Mucosa of descending colon (tissue), 3 donors: ENCODE data around the gene CASTOR2. TPM values are rescaled to one million over a fixed set of nuclear protein-coding genes. Genes with fewer than 3 reads are reported as not detected.
"Not testable (repeated sequence)": the region's sequence is repeated elsewhere in the genome, so short reads cannot be mapped to it uniquely, and the experiment has no call there.

Source experiments
- ATAC-seq: fragments of 200-7000 bp; cut with Tn5 transposase; one replicate; pipeline ENCODE4 v1.9.1; 2020; ENCODE audit warnings: mild to moderate bottlenecking, moderate library complexity
- DNase-seq, 3 donors: peaks; one replicate each; pipeline ENCODE4 v3.0.0-alpha.2; 2020
- H3K36me3 ChIP-seq: fragments of 200-600 bp; one replicate; pipeline ENCODE4 v1.8.0; 2021; ENCODE audit warnings: low read depth, mild to moderate bottlenecking
- H3K4me1 ChIP-seq: fragments of 200-600 bp; one replicate; pipeline ENCODE4 v1.8.0; 2021; ENCODE audit warnings: low read depth, mild to moderate bottlenecking
- H3K4me3 ChIP-seq: fragments of 200-600 bp; one replicate; pipeline ENCODE4 v1.8.0; 2021; ENCODE audit warnings: mild to moderate bottlenecking
- H3K9me3 ChIP-seq: fragments of 200-600 bp; one replicate; pipeline ENCODE4 v1.8.0; 2021; ENCODE audit warnings: mild to moderate bottlenecking
- CTCF ChIP-seq: fragments of 200-600 bp; IDR thresholded peaks from one replicate; pipeline ENCODE4 v1.8.0; 2022; ENCODE audit warnings: antibody characterized with exemption, mild to moderate bottlenecking
- intact Hi-C, 2 donors: fragments of 100-400 bp; cut with DNase I in 1 of 2; cut with micrococcal nuclease in 1 of 2; formaldehyde crosslinking; loops; one replicate each; pipeline versions ENCODE4 v1.11.0 to v1.11.1; 2022; cut with DNase I, micrococcal nuclease
- total RNA-seq, 3 donors: library from RNA; stranded (reverse); fragmentation: NEBNext Ultra II Directional in 2 of 3; extraction: Animal tissue kit (Norgen Biotek cat#: 25700) in 2 of 3; gene quantifications; one replicate each; pipeline versions ENCODE4 v1.2.1 to v1.2.4, GENCODE V29; 2021 to 2023
- donor health status: DM: no; HTN: no; CAD: no; lungs with moderate emphysema.
- donor health status: DM: no; HTN: no; CAD: no.
- donor health status: DM: no; HTN: yes; CAD: no.

The CASTOR2 gene
- total RNA-seq, 3 donors from 2014 or later, result 3.6 to 17.8 (median 7.6) TPM

DNA sequence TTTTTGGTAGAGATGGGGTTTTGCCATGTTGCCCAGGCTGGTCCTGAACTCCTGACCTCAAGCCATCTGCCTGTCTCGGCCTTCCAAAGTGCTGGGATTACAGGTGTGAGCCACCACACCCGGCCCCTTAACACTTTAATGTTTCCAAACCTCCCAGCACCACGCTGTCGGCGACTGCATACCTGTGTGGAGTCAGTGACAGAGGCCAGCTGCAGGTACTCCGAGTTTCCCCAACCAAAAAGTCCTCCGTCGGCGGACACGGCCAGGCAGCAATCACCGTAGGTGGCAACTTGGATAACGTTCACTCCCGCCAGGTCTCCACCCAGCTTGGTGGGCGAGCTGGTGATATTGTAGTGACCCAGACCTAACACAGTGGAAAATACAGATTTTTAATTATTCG is 93.9 kb downstream of the CASTOR2 start:
- TF ChIP-seq CTCF, result no peak
- Histone ChIP-seq H3K9me3 (no peaks in the 10 kb centered on the region), H3K4me3 (no peak overlapping the region), H3K4me1 (no peaks in the 10 kb centered on the region), H3K36me3 (peaks cover 5% of the 10 kb centered on the region)
- ATAC-seq, result no peak
- no peak for DNase-seq
- intact Hi-C loops, result no loop called here

- Histone ChIP-seq H3K36me3 (peaks cover 7% of the 10 kb centered on the region), H3K4me1 (no peaks in the 10 kb centered on the region), H3K9me3 (no peaks in the 10 kb centered on the region), H3K4me3 (no peak overlapping the region)
- ATAC-seq, result no peak
- peak in 1 of 3 donors; percentile 11 for DNase-seq
- no peak for TF ChIP-seq CTCF
- intact Hi-C loops, result no loop called here
These were observed 99.8 kb downstream of the CASTOR2 start for GRCh38 chr7:75064291-75064690.

- TF ChIP-seq CTCF, result no peak
- ATAC-seq (no peak), DNase-seq (peak in 1 of 3 donors; percentile 12)
- no peak overlapping the region for H3K4me3 ChIP-seq
- intact Hi-C loops, result no loop called here
- H3K36me3 ChIP-seq, result peaks cover 7% of the 10 kb centered on the region
- H3K9me3 ChIP-seq, result no peaks in the 10 kb centered on the region
- H3K4me1 ChIP-seq, result no peaks in the 10 kb centered on the region
These were observed 100.3 kb downstream of the CASTOR2 start for GRCh38 chr7:75064801-75065200.

DNA sequence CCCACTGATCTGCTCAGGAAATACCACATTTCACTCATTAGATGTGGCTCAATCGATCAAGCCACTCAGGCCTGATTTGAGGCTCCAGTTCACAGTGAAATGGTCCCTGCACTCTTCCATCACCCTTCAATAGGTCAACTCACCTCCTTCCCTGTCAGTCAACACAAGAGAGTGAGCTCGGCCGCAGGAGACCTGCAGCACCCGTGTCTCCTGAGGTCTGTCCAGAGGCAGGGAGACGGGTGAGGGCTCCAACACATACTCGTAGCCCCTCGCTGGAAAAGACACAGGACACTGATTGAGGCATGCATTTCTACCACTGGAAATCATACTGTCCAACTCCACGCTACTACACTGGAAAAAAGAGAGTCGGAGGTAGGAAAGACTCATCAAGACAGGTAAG is 102.0 kb downstream of the CASTOR2 start:
- Histone ChIP-seq H3K4me1 (no peaks in the 10 kb centered on the region), H3K36me3 (peaks cover 7% of the 10 kb centered on the region), H3K4me3 (no peak overlapping the region), H3K9me3 (no peaks in the 10 kb centered on the region)
- intact Hi-C loops, result no loop called here
- ATAC-seq, result no peak
- DNase-seq, result no peak
- no peak for TF ChIP-seq CTCF

- no peak for TF ChIP-seq CTCF
- H3K4me3 ChIP-seq, result peak overlapping the region; percentile 90
- intact Hi-C loops, result no loop called here
- DNase-seq (no peak), ATAC-seq (peak; percentile 2)
- H3K9me3 ChIP-seq, result no peaks in the 10 kb centered on the region
- H3K4me1 ChIP-seq, result no peaks in the 10 kb centered on the region
- H3K36me3 ChIP-seq, result no peaks in the 10 kb centered on the region
These were observed 108.4 kb downstream of the CASTOR2 start for GRCh38 chr7:75072981-75073283.

DNA sequence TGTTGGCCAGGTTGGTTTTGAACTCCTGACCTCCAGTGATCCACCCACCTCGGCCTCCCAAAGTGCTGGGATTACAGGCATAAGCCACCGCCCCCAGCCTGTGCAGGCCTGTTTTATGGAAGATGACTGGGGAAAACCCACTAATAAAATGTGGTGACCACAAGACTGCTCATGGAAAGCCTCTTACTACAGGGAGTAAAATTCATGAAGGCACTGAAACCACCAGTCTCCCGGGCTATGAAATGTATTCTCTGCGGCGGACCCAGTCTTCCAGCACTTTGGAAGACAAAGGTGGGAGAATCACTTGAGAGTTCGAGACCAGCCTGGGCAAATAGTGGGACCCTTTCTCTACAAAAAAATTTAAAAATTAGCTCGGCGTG is 109.7 kb downstream of the CASTOR2 start:
- H3K9me3 ChIP-seq, H3K4me3 ChIP-seq, H3K4me1 ChIP-seq, ATAC-seq, H3K36me3 ChIP-seq, intact Hi-C loops: not testable (repeated sequence)
- DNase-seq, result peak in 1 of 3 donors; percentile 1

Other genes with a start within 250 kb of the CASTOR2 start
- 1 to 10 TPM; 3.9 to 8.3 (median 5.2) TPM for gene NCF1, start 190.7 kb upstream of the CASTOR2 start, total RNA-seq
- 10 to 100 TPM; 14.4 to 31.6 (median 27.9) TPM for gene GTF2IRD2, start 113.1 kb upstream of the CASTOR2 start, total RNA-seq
- 10 to 100 TPM; 33.3 to 42.9 (median 35.4) TPM for gene RCC1L, start 109.1 kb downstream of the CASTOR2 start, total RNA-seq
- 10 to 100 TPM; 33.2 to 66.0 (median 51.3) TPM for gene GTF2IRD2B, start 127.9 kb downstream of the CASTOR2 start, total RNA-seq